Skeletal muscle satellite cell (primary cell): ENCODE results near the gene GPHN.
"Not testable (repeated sequence)": the region's sequence is repeated elsewhere in the genome, so short reads cannot be mapped to it uniquely, and the experiment has no call there.

ENCODE experiments used
- H3K27me3 ChIP-seq: 2 replicates; pipeline ENCODE4 v1.7.0; 2013; ENCODE audit warnings: low read length; ENCODE audit not compliant: control insufficient read depth, insufficient read depth
- H3K36me3 ChIP-seq: 2 replicates; pipeline ENCODE4 v1.7.0; 2013; ENCODE audit warnings: mild to moderate bottlenecking, control low read depth, low read length; ENCODE audit not compliant: insufficient read depth
- H3K4me1 ChIP-seq: 2 replicates; pipeline ENCODE4 v1.7.0; 2013; ENCODE audit warnings: low read length; ENCODE audit not compliant: control insufficient read depth, insufficient read depth
- H3K4me2 ChIP-seq: 2 replicates; pipeline ENCODE4 v1.7.0; 2013; ENCODE audit warnings: mild to moderate bottlenecking, low read length
- H3K4me3 ChIP-seq: 2 replicates; pipeline ENCODE4 v1.7.0; 2013; ENCODE audit warnings: low read length
- H3K9ac ChIP-seq: 2 replicates; pipeline ENCODE4 v1.7.0; 2013; ENCODE audit warnings: mild to moderate bottlenecking, low read depth, low read length, moderate library complexity
- H3K9me3 ChIP-seq: replicated peaks from 2 replicates; pipeline ENCODE4 v1.7.0; 2013; ENCODE audit warnings: mild to moderate bottlenecking, control low read depth, low read length

The GPHN gene

DNA sequence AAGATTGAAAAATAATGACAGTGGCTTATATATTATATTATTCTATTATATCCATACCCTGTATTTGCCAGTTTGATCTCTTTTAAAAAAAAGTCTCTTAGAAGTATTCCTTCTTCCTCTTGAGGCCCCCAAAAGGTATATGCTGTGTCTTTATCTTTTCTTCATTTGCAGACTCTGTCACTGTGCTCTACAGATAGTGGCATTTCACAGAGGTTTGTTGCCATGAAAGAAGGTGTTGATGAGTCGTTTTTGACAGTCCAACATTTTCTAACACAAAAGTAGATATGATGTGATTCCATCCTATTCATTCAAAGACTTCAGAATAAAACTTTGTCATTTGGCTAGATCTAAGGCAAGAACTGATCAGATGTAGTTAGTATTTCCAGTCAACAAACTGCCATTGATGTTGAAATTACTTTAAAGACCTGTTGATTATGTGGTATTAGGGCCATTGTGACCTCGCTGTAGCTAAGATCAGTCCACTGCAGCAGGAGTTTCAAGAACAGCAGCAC is 22.0 kb upstream of the GPHN start, which contains the start of gene CCDC196:
TSS of gene CCDC196 (plus strand) at position 462 of the 512 bp plus-strand sequence. CDS start 132 bp downstream, outside the sequence.
- Histone ChIP-seq H3K9ac (no peak within 1 kb of the TSS), H3K36me3 (no peaks in the 10 kb centered on the region), H3K27me3 (no peaks in the 10 kb centered on the region), H3K4me3 (no peak within 1 kb of the TSS), H3K4me2 (no peak within 1 kb of the TSS), H3K9me3 (no peaks in the 10 kb centered on the region), H3K4me1 (no peaks in the 10 kb centered on the region)

DNA sequence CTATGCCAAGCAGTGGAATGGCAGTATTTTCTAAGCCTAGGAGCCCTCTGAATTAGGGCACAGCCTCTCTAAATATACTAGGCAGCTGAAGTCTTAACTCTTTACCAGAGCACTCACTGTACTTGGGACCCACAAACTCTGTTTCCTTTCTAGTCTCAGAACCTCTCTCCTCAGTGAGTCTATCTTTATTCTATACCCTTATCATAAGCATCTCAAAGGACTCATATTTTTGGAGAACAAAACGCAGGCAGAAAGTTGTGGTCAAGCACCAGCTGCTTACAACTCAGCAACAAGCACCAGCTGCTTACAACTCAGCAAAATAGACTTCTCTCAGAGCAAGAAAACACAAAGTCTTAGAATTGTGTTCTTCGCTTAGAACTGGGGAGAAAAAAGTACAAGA is 20.8 kb upstream of the GPHN start:
- H3K27me3 ChIP-seq = no peaks in the 10 kb centered on the region
- H3K9ac ChIP-seq = no peak overlapping the region
- no peaks in the 10 kb centered on the region for H3K4me1 ChIP-seq
- no peak overlapping the region for H3K4me3 ChIP-seq
- no peak overlapping the region for H3K4me2 ChIP-seq
- H3K36me3 ChIP-seq = no peaks in the 10 kb centered on the region
- no peaks in the 10 kb centered on the region for H3K9me3 ChIP-seq

DNA sequence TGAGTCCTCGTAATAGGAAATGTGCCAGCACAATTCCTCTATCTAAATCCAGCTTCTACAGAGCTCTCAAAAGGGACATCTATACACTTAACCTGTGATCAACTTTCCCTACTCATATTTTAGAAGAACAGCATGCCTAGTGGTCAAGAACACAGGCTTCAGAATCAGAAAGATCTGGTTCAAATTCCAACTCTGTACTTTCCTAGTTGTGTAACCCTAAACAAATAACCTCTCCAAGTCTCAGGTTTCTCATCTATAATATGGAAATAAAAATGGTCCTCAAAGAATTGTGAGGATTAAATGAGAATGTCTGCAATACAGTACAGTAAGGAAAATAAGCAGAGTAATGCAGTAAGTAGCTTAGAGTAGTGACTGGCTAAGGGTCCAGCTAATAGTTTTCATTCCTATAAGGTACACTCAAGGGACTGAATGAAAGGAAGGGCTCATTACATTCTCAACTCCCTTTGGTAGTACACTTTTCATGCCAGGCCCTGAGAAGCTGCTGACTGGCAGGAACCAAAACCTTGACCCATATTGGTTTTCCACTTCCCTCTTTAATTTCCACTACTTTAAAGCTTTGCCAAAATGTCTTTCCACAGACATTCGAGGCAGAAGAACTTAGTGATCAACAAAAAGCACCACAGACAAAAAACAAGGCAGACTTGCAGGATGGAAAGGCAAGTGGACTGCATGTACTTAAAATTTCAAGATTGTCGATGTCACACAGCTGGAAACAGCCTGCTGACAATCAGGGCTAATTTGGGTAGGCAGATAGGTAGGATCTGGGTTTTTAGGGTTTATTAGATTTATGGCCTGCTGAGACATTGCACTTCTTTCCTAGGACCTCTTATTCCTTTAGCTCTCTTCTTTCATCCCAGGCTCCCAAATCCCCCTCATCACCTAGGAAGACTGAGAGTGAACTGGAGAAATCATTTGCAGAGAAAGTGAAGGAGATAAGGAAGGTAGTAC is 17.5 kb upstream of the GPHN start:
- no peaks in the 10 kb centered on the region for H3K36me3 ChIP-seq

DNA sequence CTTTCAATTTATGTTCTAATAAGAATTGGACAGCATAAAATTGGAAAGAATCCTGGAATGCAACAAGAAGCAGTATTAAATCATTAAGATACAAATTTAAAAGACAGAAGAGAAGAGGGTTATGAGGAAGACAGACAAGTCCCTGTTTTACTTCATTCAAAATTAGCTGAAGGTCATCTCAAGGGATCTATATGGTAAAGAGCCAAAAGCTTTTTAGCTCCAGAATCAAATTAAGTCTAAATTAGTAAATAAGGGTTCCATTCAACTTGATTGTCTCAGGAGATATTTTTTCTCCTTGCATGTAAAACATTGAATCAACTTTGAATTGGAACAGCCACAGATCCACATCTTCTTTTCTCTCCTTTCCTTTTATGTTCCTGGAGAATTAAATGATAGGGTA is 14.2 kb upstream of the GPHN start:
- Histone ChIP-seq H3K27me3 (no peaks in the 10 kb centered on the region), H3K4me3 (no peak overlapping the region), H3K4me1 (no peaks in the 10 kb centered on the region), H3K4me2 (no peak overlapping the region), H3K9ac (no peak overlapping the region), H3K9me3 (no peaks in the 10 kb centered on the region), H3K36me3 (no peaks in the 10 kb centered on the region)

More for the DNA sequence above, 17.5 kb upstream of the GPHN start:
- Histone ChIP-seq H3K4me1 (no peaks in the 10 kb centered on the region), H3K27me3 (no peaks in the 10 kb centered on the region), H3K9me3 (no peaks in the 10 kb centered on the region), H3K4me3 (no peak overlapping the region), H3K9ac (no peak overlapping the region), H3K4me2 (no peak overlapping the region)

DNA sequence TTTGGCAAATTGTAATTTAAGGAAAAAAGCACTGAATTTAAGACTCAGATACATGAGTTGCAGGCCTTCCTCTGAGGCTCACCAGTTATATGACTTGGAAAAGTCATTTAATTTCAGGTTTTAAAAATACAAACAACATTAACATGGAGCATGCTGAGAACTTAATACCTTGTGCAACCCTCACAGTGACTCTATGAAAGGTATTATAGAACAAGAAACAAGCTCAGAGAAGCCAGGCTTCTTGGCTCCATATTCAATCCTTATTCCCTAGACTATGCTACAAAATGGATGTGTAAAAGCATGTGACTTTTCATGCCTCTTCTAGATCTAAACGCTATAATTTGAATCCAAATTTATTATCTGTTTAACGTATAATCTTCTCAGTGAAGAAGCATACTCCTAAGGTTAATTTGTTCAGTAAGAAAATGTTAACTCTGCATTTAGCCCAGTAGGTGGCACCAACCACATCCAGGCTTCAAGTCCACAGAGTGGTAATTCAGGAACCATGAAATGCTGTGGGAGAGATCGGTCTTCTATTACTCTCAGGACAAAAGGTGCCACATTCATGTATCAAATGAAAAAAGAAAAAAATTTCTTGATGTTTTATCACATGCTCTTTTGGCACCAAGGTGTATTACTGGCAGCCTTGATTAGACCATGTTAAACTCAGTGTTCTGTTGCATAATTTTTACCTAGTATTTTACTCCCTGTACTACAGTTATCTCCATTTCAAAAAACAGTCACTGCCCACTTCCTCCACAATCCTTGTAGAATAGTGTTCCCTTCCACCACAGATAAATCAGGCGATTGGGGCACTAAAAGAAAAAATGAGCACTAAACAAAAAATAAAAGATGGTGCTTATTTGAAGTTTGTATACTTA is 12.5 kb upstream of the GPHN start:
- Histone ChIP-seq H3K4me1 (no peaks in the 10 kb centered on the region), H3K27me3 (no peaks in the 10 kb centered on the region), H3K36me3 (no peaks in the 10 kb centered on the region), H3K9ac (no peak overlapping the region), H3K9me3 (no peaks in the 10 kb centered on the region), H3K4me2 (peak overlapping the region; percentile 56), H3K4me3 (peak overlapping the region; percentile 42)

DNA sequence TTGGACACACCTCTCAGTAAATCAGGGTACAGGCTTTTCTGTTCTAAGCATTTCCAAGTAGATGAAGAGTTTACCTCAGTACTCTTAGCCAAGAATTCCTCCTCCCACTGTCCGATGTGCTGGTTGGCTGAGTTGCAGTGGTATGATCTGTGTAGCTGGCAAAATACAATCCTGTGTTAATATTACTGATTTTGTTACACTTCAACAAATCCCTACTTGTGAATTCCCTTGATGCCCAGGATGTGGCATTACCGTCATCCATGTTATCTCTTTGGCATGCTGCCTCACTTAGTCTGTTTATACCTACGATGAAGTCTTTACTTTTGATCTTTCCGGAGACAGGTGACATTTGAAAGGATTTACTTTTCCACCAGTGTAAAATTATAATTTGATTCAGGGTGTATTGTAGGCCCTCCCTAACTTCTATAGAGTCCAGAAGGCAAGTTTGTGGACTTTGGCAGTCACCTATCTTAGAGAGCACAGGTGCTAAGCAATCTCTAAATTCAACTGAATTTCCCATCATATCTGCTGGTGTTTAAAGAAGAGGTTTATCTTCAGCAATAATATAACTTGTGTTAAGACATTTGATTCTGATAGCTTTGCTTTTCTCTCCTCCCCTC is 11.6 kb upstream of the GPHN start:
- H3K4me3 ChIP-seq = no peak overlapping the region
- no peak overlapping the region for H3K9ac ChIP-seq
- no peaks in the 10 kb centered on the region for H3K4me1 ChIP-seq
- no peaks in the 10 kb centered on the region for H3K27me3 ChIP-seq
- H3K36me3 ChIP-seq = no peaks in the 10 kb centered on the region
- no peaks in the 10 kb centered on the region for H3K9me3 ChIP-seq
- H3K4me2 ChIP-seq = peak overlapping the region; percentile 56

DNA sequence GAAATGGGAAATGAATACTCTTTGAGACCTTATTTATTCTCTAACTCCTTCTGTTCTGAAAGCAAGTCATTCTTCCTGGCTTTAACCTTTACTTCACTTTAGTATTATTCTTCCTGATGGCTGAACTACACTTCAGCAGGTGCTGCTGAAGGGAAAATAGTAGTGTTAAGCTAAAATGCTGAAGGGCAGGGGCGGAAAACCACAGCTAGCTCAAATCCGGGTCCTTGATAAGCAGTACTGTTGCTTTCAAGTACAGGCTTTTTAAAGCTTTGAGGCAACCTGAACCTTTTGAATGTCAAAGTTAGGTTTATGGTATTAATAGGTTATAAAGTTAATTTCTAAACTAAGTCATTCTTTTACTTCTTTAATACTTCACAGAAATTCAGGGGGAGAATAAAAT is 11.0 kb upstream of the GPHN start:
- H3K36me3 ChIP-seq = no peaks in the 10 kb centered on the region
- H3K4me3 ChIP-seq = no peak overlapping the region
- H3K9me3 ChIP-seq = no peaks in the 10 kb centered on the region
- H3K9ac ChIP-seq = no peak overlapping the region
- H3K4me1 ChIP-seq = no peaks in the 10 kb centered on the region
- no peak overlapping the region for H3K4me2 ChIP-seq
- no peaks in the 10 kb centered on the region for H3K27me3 ChIP-seq

DNA sequence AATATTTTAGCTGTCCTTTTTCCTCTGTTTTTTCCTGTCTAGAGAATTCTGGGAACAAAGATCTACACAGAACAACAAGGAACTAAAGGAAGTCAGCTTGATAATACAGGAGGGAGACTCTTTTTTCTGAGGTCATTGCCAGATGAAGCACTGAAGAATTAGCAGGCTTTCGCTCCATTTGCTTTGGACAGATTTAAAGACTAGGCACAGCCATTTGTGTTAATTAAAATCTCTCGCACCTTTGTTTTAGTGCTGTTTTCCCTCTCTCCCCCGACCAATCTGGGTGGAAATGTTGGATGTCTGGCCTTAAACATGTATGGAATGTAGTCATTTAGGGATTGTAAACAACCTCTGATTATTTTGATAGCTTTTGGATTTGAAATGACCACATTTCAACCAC is 9.6 kb upstream of the GPHN start:
- H3K9me3 ChIP-seq = no peaks in the 10 kb centered on the region
- H3K27me3 ChIP-seq = no peaks in the 10 kb centered on the region
- H3K36me3 ChIP-seq = no peaks in the 10 kb centered on the region
- no peak overlapping the region for H3K4me2 ChIP-seq
- no peak overlapping the region for H3K4me3 ChIP-seq
- H3K4me1 ChIP-seq = no peaks in the 10 kb centered on the region
- no peak overlapping the region for H3K9ac ChIP-seq

DNA sequence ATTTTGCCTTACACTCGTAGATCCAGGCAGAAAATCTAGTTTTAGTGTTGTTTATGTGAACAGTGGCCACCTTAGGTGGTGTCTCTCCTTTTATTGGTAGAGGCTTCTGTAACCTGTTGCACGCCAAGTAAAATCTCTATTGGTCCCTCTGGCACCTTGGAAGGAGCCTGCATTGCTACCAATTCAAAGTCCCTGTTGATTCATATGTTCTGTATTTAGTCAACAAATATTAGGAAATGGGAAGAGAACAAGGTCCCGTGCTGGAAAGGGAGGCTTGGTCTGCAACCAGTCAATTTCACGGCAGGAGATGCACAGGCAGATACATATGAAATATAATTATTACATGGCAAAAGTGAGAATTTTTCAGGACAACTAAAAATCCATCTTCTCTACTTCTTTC is 6.4 kb upstream of the GPHN start:
- H3K9ac ChIP-seq = no peak overlapping the region
- no peaks in the 10 kb centered on the region for H3K36me3 ChIP-seq
- no peaks in the 10 kb centered on the region for H3K27me3 ChIP-seq
- no peaks in the 10 kb centered on the region for H3K9me3 ChIP-seq
- H3K4me1 ChIP-seq = no peaks in the 10 kb centered on the region
- no peak overlapping the region for H3K4me3 ChIP-seq
- H3K4me2 ChIP-seq = no peak overlapping the region

DNA sequence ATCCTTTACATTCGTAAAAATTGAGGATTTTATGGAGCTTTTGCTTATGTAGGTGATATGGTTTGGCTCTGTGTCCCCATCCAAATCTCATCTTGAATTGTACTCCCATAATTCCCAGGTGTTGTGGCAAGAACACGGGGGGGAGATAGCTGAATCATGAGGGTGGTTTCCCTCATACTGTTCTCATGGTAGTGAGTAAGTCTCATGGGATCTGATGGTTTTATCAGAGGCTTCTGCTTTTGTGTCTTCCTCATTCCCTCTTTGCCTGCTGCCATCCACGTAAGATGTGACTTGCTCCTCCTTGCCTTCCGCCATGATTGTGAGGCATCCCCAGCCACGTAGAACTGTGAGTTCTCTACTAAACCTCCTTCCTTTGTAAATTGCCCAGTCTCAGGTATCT is 5.1 kb upstream of the GPHN start:
- H3K36me3 ChIP-seq, H3K4me2 ChIP-seq, H3K9me3 ChIP-seq, H3K4me1 ChIP-seq, H3K9ac ChIP-seq, H3K27me3 ChIP-seq, H3K4me3 ChIP-seq: not testable (repeated sequence)

DNA sequence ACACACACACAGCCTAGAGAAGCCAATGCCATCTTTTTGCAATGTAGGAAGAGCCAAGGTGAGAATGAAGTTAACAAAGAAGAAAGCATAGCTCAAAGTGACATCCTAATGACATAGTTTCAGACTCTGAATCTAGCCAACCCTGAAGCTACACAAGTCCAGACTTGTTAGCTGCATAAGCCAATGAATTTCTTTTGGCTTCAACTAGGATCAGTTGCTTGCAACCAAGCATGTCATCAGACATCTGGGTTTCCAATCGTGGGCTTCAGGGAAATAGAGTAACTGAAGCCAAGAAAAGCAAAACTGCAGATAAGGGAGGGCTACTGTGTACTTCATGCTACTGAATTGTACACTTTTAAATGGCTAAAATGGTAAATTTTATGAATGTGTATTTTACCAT is 4.4 kb upstream of the GPHN start:
- H3K27me3 ChIP-seq = no peaks in the 10 kb centered on the region

More for the DNA sequence above, 4.4 kb upstream of the GPHN start:
- no peaks in the 10 kb centered on the region for H3K36me3 ChIP-seq
- H3K4me3 ChIP-seq = no peak overlapping the region
- no peaks in the 10 kb centered on the region for H3K9me3 ChIP-seq
- H3K4me1 ChIP-seq = peaks cover 5% of the 10 kb centered on the region
- no peak overlapping the region for H3K9ac ChIP-seq
- no peak overlapping the region for H3K4me2 ChIP-seq
